Measurements from ENCODE around the gene KDM6B. TPM values are rescaled to one million over a fixed set of nuclear protein-coding genes. Genes with fewer than 3 reads are reported as not detected.
"Not testable (repeated sequence)": the region's sequence is repeated elsewhere in the genome, so short reads cannot be mapped to it uniquely, and the experiment has no call there.

Gene KDM6B
- polyA plus RNA-seq, 2 donors = 5.2 to 9.0 TPM

- peaks cover 10 to 30% of the 10 kb centered on the region in 2 donors for H3K4me1 ChIP-seq (ENCODE audit: control insufficient read depth in 2 of 2, insufficient read depth in 2 of 2, low read length in 1 of 2)
- no peaks in the 10 kb centered on the region for H3K27me3 ChIP-seq (ENCODE audit: control insufficient read depth in 1 of 2, insufficient read depth in 2 of 2, low read length in 2 of 2)
- H3K4me3 ChIP-seq (ENCODE audit: low read depth in 1 of 2, low read length in 2 of 2) = peak overlapping the region; percentile 56 to 82
- H3K9me3 ChIP-seq (ENCODE audit: control insufficient read depth in 2 of 2, insufficient read depth in 1 of 2, low read depth in 1 of 2, low read length in 1 of 2) = no peaks in the 10 kb centered on the region
- peaks cover 0 to 18% of the 10 kb centered on the region in 2 donors for H3K36me3 ChIP-seq (ENCODE audit: control insufficient read depth in 2 of 2, insufficient read depth in 2 of 2, low read length in 1 of 2)
- peak overlapping the region; percentile 92 to 98 for H3K27ac ChIP-seq (ENCODE audit: low read depth in 2 of 2, low read length in 1 of 2)
- 6 to 11% methylated on average over 29 of the region's 29 CpGs for WGBS, 2 donors
These were observed 22.2 kb downstream of the KDM6B start for GRCh38 chr17:7856011-7856810.

DNA sequence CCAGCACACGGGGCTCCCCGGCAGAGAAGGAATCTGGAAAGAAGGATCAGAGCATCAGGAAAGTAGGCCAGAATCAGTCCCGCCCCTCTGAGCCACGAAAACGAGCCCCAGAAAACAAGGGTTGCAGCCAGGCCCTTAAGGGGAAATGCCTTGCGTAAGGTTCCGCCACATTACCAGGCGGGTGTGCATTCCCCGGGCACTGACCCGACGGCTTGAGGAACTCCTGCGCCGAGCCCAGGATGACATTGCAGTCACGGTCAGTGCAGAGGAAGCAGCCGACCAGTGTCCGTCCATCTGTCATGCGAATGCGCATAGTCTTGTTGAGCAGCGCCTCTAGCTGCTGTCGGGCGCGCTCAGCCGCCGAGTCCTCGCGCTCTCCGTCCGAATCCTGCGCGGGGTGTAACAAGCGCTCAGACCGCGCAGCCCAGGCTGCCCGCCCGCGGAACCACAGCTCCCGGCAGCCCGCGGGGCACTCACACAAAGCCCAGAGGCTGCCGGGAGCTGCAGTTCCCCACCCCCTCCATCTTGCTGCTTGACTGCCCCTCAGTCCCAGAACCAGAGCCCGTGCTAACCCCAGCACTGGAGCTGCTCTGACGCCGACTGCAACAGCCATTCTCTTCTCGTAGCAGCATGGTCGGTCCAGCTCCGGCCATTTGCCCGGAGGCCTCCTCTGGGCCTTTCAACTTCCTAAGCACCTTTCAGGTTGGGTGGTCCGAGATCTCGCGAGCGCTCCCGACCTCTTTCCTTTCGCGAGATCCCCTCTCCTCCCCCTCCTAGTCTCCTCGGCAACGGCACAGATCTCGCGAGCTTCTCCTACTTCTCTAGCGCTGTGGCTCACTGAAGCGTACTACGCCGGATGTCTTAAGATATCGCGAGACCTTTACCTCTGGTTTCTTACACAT is 23.0 kb downstream of the KDM6B start, which contains the start of gene NAA38:
NAA38 (minus strand) TSS at position 749 of the 902 bp plus-strand sequence; CDS start at position 653, 96 bp downstream.
- Histone ChIP-seq H3K4me3 (ENCODE audit: low read depth in 1 of 2, low read length in 2 of 2) (peak within 1 kb of the TSS; percentile 56 to 82), H3K9me3 (ENCODE audit: control insufficient read depth in 2 of 2, insufficient read depth in 1 of 2, low read depth in 1 of 2, low read length in 1 of 2) (no peaks in the 10 kb centered on the region), H3K27ac (ENCODE audit: low read depth in 2 of 2, low read length in 1 of 2) (peak within 1 kb of the TSS; percentile 92 to 98), H3K27me3 (ENCODE audit: control insufficient read depth in 1 of 2, insufficient read depth in 2 of 2, low read length in 2 of 2) (no peaks in the 10 kb centered on the region), H3K36me3 (ENCODE audit: control insufficient read depth in 2 of 2, insufficient read depth in 2 of 2, low read length in 1 of 2) (peaks cover 0 to 12% of the 10 kb centered on the region in 2 donors), H3K4me1 (ENCODE audit: control insufficient read depth in 2 of 2, insufficient read depth in 2 of 2, low read length in 1 of 2) (peaks cover 6 to 23% of the 10 kb centered on the region in 2 donors)
- 0% methylated on average over 61 to 64 of the region's 64 CpGs for WGBS, 2 donors

DNA sequence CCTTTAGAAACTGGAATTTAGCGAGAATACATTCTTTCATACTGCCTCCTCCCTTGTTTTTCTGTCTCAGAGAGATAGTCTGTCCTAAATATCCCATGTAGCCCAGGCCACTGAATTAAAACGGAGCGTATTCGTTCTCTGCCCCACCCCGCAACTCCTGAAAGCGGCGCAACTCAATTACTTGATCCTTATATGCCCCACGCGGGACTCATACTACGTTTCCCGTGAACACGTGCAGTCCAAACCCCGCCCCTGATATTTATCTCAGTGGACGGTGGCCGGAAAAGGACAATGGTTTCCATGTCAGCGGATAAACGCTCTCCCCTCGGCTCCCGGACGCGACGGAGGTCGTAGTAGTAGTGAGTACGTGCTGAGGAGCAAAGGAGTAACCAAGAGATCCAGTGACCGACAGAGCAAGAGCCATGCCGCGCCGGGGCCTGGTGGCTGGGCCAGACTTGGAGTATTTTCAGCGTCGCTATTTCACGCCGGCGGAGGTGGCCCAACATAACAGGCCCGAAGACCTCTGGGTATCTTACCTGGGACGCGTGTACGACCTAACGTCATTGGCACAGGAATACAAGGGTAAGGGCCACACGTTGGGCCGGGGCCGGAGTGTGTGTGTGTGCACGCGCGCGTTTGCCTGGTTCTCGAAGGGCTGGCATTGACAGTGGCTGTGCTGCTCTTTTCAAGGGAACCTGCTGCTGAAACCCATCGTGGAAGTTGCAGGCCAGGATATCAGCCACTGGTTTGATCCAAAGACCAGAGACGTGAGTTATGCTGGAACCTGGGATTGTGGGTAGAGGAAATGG is 23.9 kb downstream of the KDM6B start, which contains the start of gene CYB5D1:
CYB5D1 (plus strand) TSS at position 291 of the 809 bp plus-strand sequence; CDS start at position 423, 132 bp downstream.
- no peaks in the 10 kb centered on the region for H3K27me3 ChIP-seq (ENCODE audit: control insufficient read depth in 1 of 2, insufficient read depth in 2 of 2, low read length in 2 of 2)
- H3K4me3 ChIP-seq (ENCODE audit: low read depth in 1 of 2, low read length in 2 of 2) = peak within 1 kb of the TSS; percentile 56 to 82
- H3K36me3 ChIP-seq (ENCODE audit: control insufficient read depth in 2 of 2, insufficient read depth in 2 of 2, low read length in 1 of 2) = peaks cover 0 to 3% of the 10 kb centered on the region in 2 donors
- H3K4me1 ChIP-seq (ENCODE audit: control insufficient read depth in 2 of 2, insufficient read depth in 2 of 2, low read length in 1 of 2) = peaks cover 6 to 21% of the 10 kb centered on the region in 2 donors
- no peaks in the 10 kb centered on the region for H3K9me3 ChIP-seq (ENCODE audit: control insufficient read depth in 2 of 2, insufficient read depth in 1 of 2, low read depth in 1 of 2, low read length in 1 of 2)
- H3K27ac ChIP-seq (ENCODE audit: low read depth in 2 of 2, low read length in 1 of 2) = peak within 1 kb of the TSS; percentile 92 to 98
- WGBS, 2 donors = 2% methylated on average over 48 of the region's 48 CpGs

- WGBS, 2 donors = 10 to 25% methylated on average over 20 of the region's 20 CpGs
- Histone ChIP-seq H3K27ac (ENCODE audit: low read depth in 2 of 2, low read length in 1 of 2) (peak overlapping the region; percentile 92 to 98), H3K4me1 (ENCODE audit: control insufficient read depth in 2 of 2, insufficient read depth in 2 of 2, low read length in 1 of 2) (peaks cover 6 to 18% of the 10 kb centered on the region in 2 donors), H3K9me3 (ENCODE audit: control insufficient read depth in 2 of 2, insufficient read depth in 1 of 2, low read depth in 1 of 2, low read length in 1 of 2) (no peaks in the 10 kb centered on the region), H3K36me3 (ENCODE audit: control insufficient read depth in 2 of 2, insufficient read depth in 2 of 2, low read length in 1 of 2) (no peaks in the 10 kb centered on the region), H3K4me3 (ENCODE audit: low read depth in 1 of 2, low read length in 2 of 2) (peak overlapping the region; percentile 56 to 82), H3K27me3 (ENCODE audit: control insufficient read depth in 1 of 2, insufficient read depth in 2 of 2, low read length in 2 of 2) (no peaks in the 10 kb centered on the region)
These were observed 24.4 kb downstream of the KDM6B start for GRCh38 chr17:7858522-7858810.

- Histone ChIP-seq H3K27me3 (ENCODE audit: control insufficient read depth in 1 of 2, insufficient read depth in 2 of 2, low read length in 2 of 2) (no peaks in the 10 kb centered on the region), H3K4me3 (ENCODE audit: low read depth in 1 of 2, low read length in 2 of 2) (peak overlapping the region; percentile 56 to 82), H3K27ac (ENCODE audit: low read depth in 2 of 2, low read length in 1 of 2) (no peak overlapping the region), H3K4me1 (ENCODE audit: control insufficient read depth in 2 of 2, insufficient read depth in 2 of 2, low read length in 1 of 2) (peaks cover 6 to 18% of the 10 kb centered on the region in 2 donors), H3K9me3 (ENCODE audit: control insufficient read depth in 2 of 2, insufficient read depth in 1 of 2, low read depth in 1 of 2, low read length in 1 of 2) (no peaks in the 10 kb centered on the region), H3K36me3 (ENCODE audit: control insufficient read depth in 2 of 2, insufficient read depth in 2 of 2, low read length in 1 of 2) (no peaks in the 10 kb centered on the region)
- WGBS, 2 donors = 77 to 80% methylated on average over 8 of the region's 8 CpGs
These were observed 25.0 kb downstream of the KDM6B start for GRCh38 chr17:7859028-7859427.

- 22 to 28% methylated on average over 3 of the region's 3 CpGs for whole genome bisulfite sequencing, 2 donors
- H3K27ac ChIP-seq (ENCODE audit: low read depth in 2 of 2, low read length in 1 of 2) = no peak overlapping the region
These were observed 28.8 kb downstream of the KDM6B start for GRCh38 chr17:7862692-7863437.

DNA sequence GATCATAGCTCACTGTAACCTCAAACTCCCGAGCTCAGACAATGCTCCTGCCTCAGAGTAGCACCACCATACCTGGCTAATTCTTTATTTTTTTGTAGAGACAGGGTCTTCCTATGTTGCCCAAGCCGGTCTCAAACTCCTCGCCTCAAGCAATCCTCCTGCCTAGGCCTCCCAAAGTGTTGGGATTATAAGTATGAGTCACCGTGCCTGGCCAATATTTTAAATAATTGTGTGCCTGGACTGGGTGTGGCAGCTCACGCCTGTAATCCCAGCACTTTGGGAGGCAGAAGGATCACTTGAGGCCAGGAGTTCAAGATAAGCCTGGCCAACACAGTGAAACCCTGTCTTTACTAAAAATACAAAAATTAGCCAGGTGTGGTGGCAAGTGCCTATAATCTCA is 30.4 kb downstream of the KDM6B start:
- H3K27me3 ChIP-seq (ENCODE audit: control insufficient read depth in 1 of 2, insufficient read depth in 2 of 2, low read length in 2 of 2); H3K4me3 ChIP-seq (ENCODE audit: low read depth in 1 of 2, low read length in 2 of 2); H3K9me3 ChIP-seq (ENCODE audit: control insufficient read depth in 2 of 2, insufficient read depth in 1 of 2, low read depth in 1 of 2, low read length in 1 of 2); H3K4me1 ChIP-seq (ENCODE audit: control insufficient read depth in 2 of 2, insufficient read depth in 2 of 2, low read length in 1 of 2); H3K36me3 ChIP-seq (ENCODE audit: control insufficient read depth in 2 of 2, insufficient read depth in 2 of 2, low read length in 1 of 2); H3K27ac ChIP-seq (ENCODE audit: low read depth in 2 of 2, low read length in 1 of 2): not testable (repeated sequence)
- 55 to 68% methylated on average over 5 of the region's 5 CpGs for WGBS, 2 donors

More at GRCh38 chr17:7862692-7863437, 28.8 kb downstream of the KDM6B start:
- Histone ChIP-seq H3K4me1 (ENCODE audit: control insufficient read depth in 2 of 2, insufficient read depth in 2 of 2, low read length in 1 of 2) (peaks cover 3 to 13% of the 10 kb centered on the region in 2 donors), H3K36me3 (ENCODE audit: control insufficient read depth in 2 of 2, insufficient read depth in 2 of 2, low read length in 1 of 2) (no peaks in the 10 kb centered on the region), H3K4me3 (ENCODE audit: low read depth in 1 of 2, low read length in 2 of 2) (no peak overlapping the region), H3K9me3 (ENCODE audit: control insufficient read depth in 2 of 2, insufficient read depth in 1 of 2, low read depth in 1 of 2, low read length in 1 of 2) (no peaks in the 10 kb centered on the region), H3K27me3 (ENCODE audit: control insufficient read depth in 1 of 2, insufficient read depth in 2 of 2, low read length in 2 of 2) (no peaks in the 10 kb centered on the region)

- Histone ChIP-seq H3K27me3 (ENCODE audit: control insufficient read depth in 1 of 2, insufficient read depth in 2 of 2, low read length in 2 of 2) (no peaks in the 10 kb centered on the region), H3K9me3 (ENCODE audit: control insufficient read depth in 2 of 2, insufficient read depth in 1 of 2, low read depth in 1 of 2, low read length in 1 of 2) (no peaks in the 10 kb centered on the region), H3K4me1 (ENCODE audit: control insufficient read depth in 2 of 2, insufficient read depth in 2 of 2, low read length in 1 of 2) (peaks cover 0 to 5% of the 10 kb centered on the region in 2 donors), H3K36me3 (ENCODE audit: control insufficient read depth in 2 of 2, insufficient read depth in 2 of 2, low read length in 1 of 2) (no peaks in the 10 kb centered on the region), H3K27ac (ENCODE audit: low read depth in 2 of 2, low read length in 1 of 2) (peak overlapping the region in 1 of 2 donors; percentile 51), H3K4me3 (ENCODE audit: low read depth in 1 of 2, low read length in 2 of 2) (no peak overlapping the region)
- 62 to 73% methylated on average over 5 of the region's 5 CpGs for WGBS, 2 donors
These were observed 31.1 kb downstream of the KDM6B start for GRCh38 chr17:7864995-7865650.

Measured in esophagus (tissue), 2 donors.